H9 (cell line): ENCODE results near the gene GALNT2. TPM values are rescaled to one million over a fixed set of nuclear protein-coding genes. Genes with fewer than 3 reads are reported as not detected.

Experiments used
- DNase-seq: peaks from one replicate; pipeline ENCODE4 v3.0.0-alpha.2; 2017
- H2AFZ ChIP-seq: one replicate; pipeline ENCODE4 v1.6.1; 2013; ENCODE audit warnings: mild to moderate bottlenecking, low read length, control low read depth, moderate library complexity
- H2AK5ac ChIP-seq: 2 replicates; pipeline ENCODE4 v1.6.1; 2013; ENCODE audit warnings: low read length, control low read depth, mixed read lengths; ENCODE audit not compliant: insufficient read length
- H2BK120ac ChIP-seq: one replicate; pipeline ENCODE4 v1.6.1; 2013; ENCODE audit warnings: low read depth, mild to moderate bottlenecking, low read length, control low read depth, inconsistent platforms; ENCODE audit not compliant: poor library complexity, severe bottlenecking
- H2BK12ac ChIP-seq: 2 replicates; pipeline ENCODE4 v1.6.1; 2013; ENCODE audit warnings: low read length, control low read depth, mixed read lengths, low read depth; ENCODE audit not compliant: insufficient read length
- H2BK15ac ChIP-seq: 2 replicates; pipeline ENCODE4 v1.6.1; 2013; ENCODE audit warnings: low read depth, low read length, control low read depth
- H2BK20ac ChIP-seq: one replicate; pipeline ENCODE4 v1.6.1; 2013; ENCODE audit warnings: low read depth, mild to moderate bottlenecking, low read length, control low read depth, inconsistent platforms; ENCODE audit not compliant: poor library complexity, severe bottlenecking
- H2BK5ac ChIP-seq: 2 replicates; pipeline ENCODE4 v1.6.1; 2013; ENCODE audit warnings: low read length, control low read depth, mixed read lengths; ENCODE audit not compliant: insufficient read length
- H3K14ac ChIP-seq: 2 replicates; pipeline ENCODE4 v1.6.1; 2013; ENCODE audit warnings: low read length, control low read depth; ENCODE audit not compliant: insufficient read depth
- H3K18ac ChIP-seq: 2 replicates; pipeline ENCODE4 v1.6.1; 2013; ENCODE audit warnings: low read depth, mild to moderate bottlenecking, mixed read lengths, low read length, control low read depth; ENCODE audit not compliant: insufficient read length
- H3K23ac ChIP-seq: 2 replicates; pipeline ENCODE4 v1.6.1; 2013; ENCODE audit warnings: low read length, control low read depth, mixed read lengths, low read depth; ENCODE audit not compliant: insufficient read length
- H3K23me2 ChIP-seq: 2 replicates; pipeline ENCODE4 v1.6.1; 2013; ENCODE audit warnings: low read depth, mild to moderate bottlenecking, mixed read lengths, low read length, control low read depth; ENCODE audit not compliant: insufficient read length, poor library complexity, severe bottlenecking
- H3K27ac ChIP-seq: 2 replicates; pipeline ENCODE4 v1.5.1; 2013; ENCODE audit warnings: low read length, control low read depth, mixed read lengths, low read depth; ENCODE audit not compliant: insufficient read length
- H3K27me3 ChIP-seq: 2 replicates; pipeline ENCODE4 v1.6.1; 2013; ENCODE audit warnings: low read length, control low read depth, inconsistent platforms; ENCODE audit not compliant: insufficient read depth
- H3K4ac ChIP-seq: 2 replicates; pipeline ENCODE4 v1.6.1; 2013; ENCODE audit warnings: low read depth, mild to moderate bottlenecking, control low read depth, inconsistent platforms, low read length, moderate library complexity
- H3K4me1 ChIP-seq: 2 replicates; pipeline ENCODE4 v1.6.1; 2013; ENCODE audit warnings: low read length, control low read depth, inconsistent platforms; ENCODE audit not compliant: insufficient read depth
- H3K4me2 ChIP-seq: 2 replicates; pipeline ENCODE4 v1.6.1; 2013; ENCODE audit warnings: low read length, control low read depth, mixed read lengths; ENCODE audit not compliant: insufficient read length, insufficient read depth
- H3K56ac ChIP-seq: 2 replicates; pipeline ENCODE4 v1.6.1; 2013; ENCODE audit warnings: low read depth, mild to moderate bottlenecking, mixed read lengths, low read length, control low read depth; ENCODE audit not compliant: insufficient read length
- H3K79me1 ChIP-seq: 2 replicates; pipeline ENCODE4 v1.6.1; 2013; ENCODE audit warnings: low read depth, mild to moderate bottlenecking, moderate library complexity, low read length, control low read depth, inconsistent platforms; ENCODE audit not compliant: insufficient read depth, poor library complexity, severe bottlenecking
- H3K79me2 ChIP-seq: 2 replicates; pipeline ENCODE4 v1.6.1; 2013; ENCODE audit warnings: low read length, control low read depth, inconsistent platforms; ENCODE audit not compliant: insufficient read depth
- H3K9ac ChIP-seq: 2 replicates; pipeline ENCODE4 v1.6.1; 2013; ENCODE audit warnings: low read length, control low read depth, mixed read lengths; ENCODE audit not compliant: insufficient read length; ENCODE audit errors: extremely low read depth
- H3K9me3 ChIP-seq: one replicate; pipeline ENCODE4 v1.6.1; 2013; ENCODE audit warnings: low read depth, low read length, inconsistent platforms; ENCODE audit not compliant: control insufficient read depth
- H3T11ph ChIP-seq: one replicate; pipeline ENCODE4 v1.6.1; 2013; ENCODE audit warnings: mild to moderate bottlenecking, low read length, control low read depth, inconsistent platforms
- H4K20me1 ChIP-seq: one replicate; pipeline ENCODE4 v1.6.1; 2013; ENCODE audit not compliant: control insufficient read depth, insufficient read length, insufficient read depth
- H4K5ac ChIP-seq: 2 replicates; pipeline ENCODE4 v1.6.1; 2013; ENCODE audit warnings: low read depth, mild to moderate bottlenecking, mixed read lengths, low read length, control low read depth; ENCODE audit not compliant: insufficient read length
- H4K8ac ChIP-seq: replicated peaks from 2 replicates; pipeline ENCODE4 v1.6.1; 2013; ENCODE audit warnings: low read length, control low read depth, mixed read lengths, low read depth; ENCODE audit not compliant: insufficient read length
- H4K91ac ChIP-seq: 2 replicates; pipeline ENCODE4 v1.6.1; 2013; ENCODE audit warnings: low read depth, mild to moderate bottlenecking, moderate library complexity, mixed read lengths, low read length, control low read depth; ENCODE audit not compliant: insufficient read length
- H3K27ac Mint-ChIP-seq, 3 experiments: 2 replicates in 2 of 3; 3 replicates in 1 of 3; pipeline ENCODE4 v1.8.0; 2020 to 2021; ENCODE audit warnings: mixed read lengths in 3 of 3, mild to moderate bottlenecking in 1 of 3, moderate library complexity in 1 of 3
- H3K27me3 Mint-ChIP-seq: 2 replicates; pipeline ENCODE4 v1.8.0; 2021; ENCODE audit warnings: low read depth, mild to moderate bottlenecking, moderate library complexity, mixed read lengths
- H3K36me3 Mint-ChIP-seq, 3 experiments: 2 replicates in 2 of 3; 3 replicates in 1 of 3; pipeline ENCODE4 v1.8.0; 2020 to 2021; ENCODE audit warnings: low read depth in 3 of 3, mixed read lengths in 3 of 3; ENCODE audit not compliant: insufficient read depth in 1 of 3
- H3K4me1 Mint-ChIP-seq, 2 experiments: 2 replicates each; pipeline ENCODE4 v1.8.0; 2020; ENCODE audit warnings: mixed read lengths in 2 of 2
- H3K4me3 Mint-ChIP-seq, 2 experiments: 2 replicates in 1 of 2; 3 replicates in 1 of 2; pipeline ENCODE4 v1.8.0; 2020 to 2021; ENCODE audit warnings: mild to moderate bottlenecking in 2 of 2, mixed read lengths in 2 of 2, moderate library complexity in 1 of 2
- H3K9me3 Mint-ChIP-seq, 2 experiments: 2 replicates in 1 of 2; 3 replicates in 1 of 2; pipeline ENCODE4 v1.8.0; 2020; ENCODE audit warnings: mild to moderate bottlenecking in 2 of 2, mixed read lengths in 2 of 2, moderate library complexity in 1 of 2
- CTCF ChIP-seq: fragments of 200-600 bp; sonication (generic); conservative IDR thresholded peaks from 3 replicates; pipeline ENCODE4 v1.8.0; 2021; ENCODE audit warnings: antibody characterized with exemption, mild to moderate bottlenecking
- WGBS: extraction: QIAGEN DNeasy Blood & Tissue Kit; methylation state at CpG from one replicate; pipeline ENCODE4 v1.1.7; 2013; ENCODE audit warnings: missing lambda C conversion rate, low lambda C conversion rate, mixed read lengths; ENCODE audit not compliant: insufficient read length; ENCODE audit errors: extremely low coverage; 5-methylcytosine and 5-hydroxymethylcytosine counted together
- total RNA-seq: library from RNA; stranded (reverse); gene quantifications from 2 replicates; pipeline ENCODE4 v1.2.1, GENCODE V29; 2021

The GALNT2 gene
- total RNA-seq, 1 experiment from 2014 or later: 57.6 TPM

GRCh38 chr1:230273141-230273710 is 206.2 kb downstream of the GALNT2 start:
- Histone ChIP-seq H3K79me2 (no peaks in the 10 kb centered on the region), H4K91ac (no peak overlapping the region), H2AFZ (no peak overlapping the region), H4K5ac (no peak overlapping the region), H3K56ac (no peak overlapping the region), H3K23me2 (no peaks in the 10 kb centered on the region), H3T11ph (no peak overlapping the region), H3K9ac (no peak overlapping the region), H2BK120ac (no peak overlapping the region), H3K27me3 (no peaks in the 10 kb centered on the region), H3K9me3 (no peaks in the 10 kb centered on the region), H2BK15ac (no peak overlapping the region), H3K27ac (no peak overlapping the region), H3K79me1 (no peaks in the 10 kb centered on the region), H2BK5ac (no peak overlapping the region), H3K4ac (no peak overlapping the region), H3K14ac (no peak overlapping the region), H4K20me1 (no peaks in the 10 kb centered on the region), H3K4me1 (peaks cover 4% of the 10 kb centered on the region; the same call in 1 of the 2 replicates), H3K4me2 (no peak overlapping the region), H2AK5ac (no peak overlapping the region), H3K18ac (no peak overlapping the region), H2BK12ac (no peak overlapping the region), H4K8ac (no peak overlapping the region), H3K23ac (no peak overlapping the region), H2BK20ac (no peak overlapping the region)
- H3K9me3 Mint-ChIP-seq: no peaks in the 10 kb centered on the region
- H3K4me3 Mint-ChIP-seq: no peak overlapping the region
- H3K36me3 Mint-ChIP-seq: peaks cover 0 to 5% (median 5%) of the 10 kb centered on the region in 3 experiments; a peak in 5 of 7 replicates
- no peak for DNase-seq
- WGBS: no CpG with 5 or more reads among the region's 7 CpGs
- no peak for TF ChIP-seq CTCF
- peaks cover 24% of the 10 kb centered on the region in 2 experiments for H3K4me1 Mint-ChIP-seq
- H3K27ac Mint-ChIP-seq: no peak overlapping the region; a peak in 1 of 7 replicates
- H3K27me3 Mint-ChIP-seq: no peaks in the 10 kb centered on the region
